HG02588 (cell line): ENCODE data around the gene NFIX.

ENCODE experiments used
- ATAC-seq: cut with Tn5 transposase; IDR thresholded peaks from one replicate; pipeline ENCODE4 v1.9.1; 2021; ENCODE audit warnings: mild to moderate bottlenecking, moderate library complexity; ENCODE audit not compliant: unreplicated experiment

NFIX gene

DNA sequence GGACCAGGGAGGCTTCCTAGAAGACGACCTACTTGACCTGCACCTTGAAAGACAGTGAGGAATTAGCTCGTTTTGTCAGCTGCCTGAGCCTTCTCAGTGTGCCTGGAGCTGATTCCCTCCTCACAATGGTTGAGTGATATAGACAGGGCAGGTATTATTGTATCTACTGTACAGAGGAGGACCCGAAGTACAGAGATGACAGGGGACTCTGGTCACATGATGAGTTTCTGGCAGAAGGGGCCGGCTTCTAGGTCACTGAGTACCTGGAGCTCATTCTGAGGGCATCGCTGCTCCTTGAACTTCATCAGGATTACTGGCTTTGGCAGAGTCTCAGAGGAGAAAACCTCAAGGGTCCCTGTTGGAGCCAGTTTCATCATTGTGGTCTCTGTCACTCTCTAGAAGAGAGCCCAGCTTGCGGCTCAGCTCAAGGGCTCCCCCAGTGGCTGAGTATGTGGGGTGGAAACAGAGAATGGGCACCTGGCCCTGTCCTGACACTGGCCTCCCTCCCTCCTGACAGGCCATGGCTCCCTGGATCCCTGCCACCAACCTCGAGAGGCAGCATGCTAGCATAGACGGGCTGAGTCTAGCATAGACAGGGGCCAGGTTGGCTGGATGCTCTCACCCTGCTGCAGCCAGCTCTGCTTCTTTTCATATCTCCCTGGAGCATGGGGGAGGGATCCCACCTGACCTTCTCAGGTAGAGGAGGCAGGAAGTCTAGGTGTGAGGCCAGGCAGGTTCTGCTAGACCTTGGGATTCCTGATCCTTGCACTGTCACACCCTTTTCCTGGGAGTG, 38.7 kb downstream of the NFIX start:
- ATAC-seq, result no peak

GRCh38 chr19:13034636-13035035, 39.4 kb downstream of the NFIX start:
- no peak for ATAC-seq

DNA sequence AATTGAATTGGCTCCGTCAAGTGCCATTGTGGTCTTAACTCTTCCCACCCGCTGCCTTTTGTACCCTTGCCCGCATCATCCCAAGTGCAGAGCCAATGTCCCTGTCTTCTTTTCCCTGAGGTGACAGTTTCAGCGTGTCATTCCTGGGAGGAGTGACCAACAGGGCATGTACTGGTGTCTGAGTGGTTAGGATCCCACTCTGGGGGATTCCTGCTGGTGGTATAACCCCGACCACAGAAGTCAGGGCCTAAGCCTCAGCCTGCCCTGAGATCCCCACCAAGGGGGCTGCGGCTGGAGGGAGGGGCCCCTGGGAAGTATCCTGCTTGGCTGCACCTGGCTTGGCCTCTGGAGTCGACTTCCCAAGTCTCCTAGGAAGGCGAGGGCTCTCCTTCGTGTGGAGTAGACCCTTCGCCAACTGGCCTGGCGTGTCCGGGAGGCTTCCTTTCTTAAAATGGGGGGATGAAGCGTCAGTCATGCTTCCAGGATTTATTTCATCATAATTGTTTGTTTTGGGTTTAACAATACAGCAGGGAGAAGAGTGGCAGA, 40.6 kb downstream of the NFIX start:
- no peak for ATAC-seq

- no peak for ATAC-seq
Observed at GRCh38 chr19:13036366-13036976, 41.2 kb downstream of the NFIX start.

- ATAC-seq, result no peak
Observed at GRCh38 chr19:13037161-13037560, 41.9 kb downstream of the NFIX start.

- ATAC-seq, result no peak
Observed at GRCh38 chr19:13037731-13038130, 42.5 kb downstream of the NFIX start.

DNA sequence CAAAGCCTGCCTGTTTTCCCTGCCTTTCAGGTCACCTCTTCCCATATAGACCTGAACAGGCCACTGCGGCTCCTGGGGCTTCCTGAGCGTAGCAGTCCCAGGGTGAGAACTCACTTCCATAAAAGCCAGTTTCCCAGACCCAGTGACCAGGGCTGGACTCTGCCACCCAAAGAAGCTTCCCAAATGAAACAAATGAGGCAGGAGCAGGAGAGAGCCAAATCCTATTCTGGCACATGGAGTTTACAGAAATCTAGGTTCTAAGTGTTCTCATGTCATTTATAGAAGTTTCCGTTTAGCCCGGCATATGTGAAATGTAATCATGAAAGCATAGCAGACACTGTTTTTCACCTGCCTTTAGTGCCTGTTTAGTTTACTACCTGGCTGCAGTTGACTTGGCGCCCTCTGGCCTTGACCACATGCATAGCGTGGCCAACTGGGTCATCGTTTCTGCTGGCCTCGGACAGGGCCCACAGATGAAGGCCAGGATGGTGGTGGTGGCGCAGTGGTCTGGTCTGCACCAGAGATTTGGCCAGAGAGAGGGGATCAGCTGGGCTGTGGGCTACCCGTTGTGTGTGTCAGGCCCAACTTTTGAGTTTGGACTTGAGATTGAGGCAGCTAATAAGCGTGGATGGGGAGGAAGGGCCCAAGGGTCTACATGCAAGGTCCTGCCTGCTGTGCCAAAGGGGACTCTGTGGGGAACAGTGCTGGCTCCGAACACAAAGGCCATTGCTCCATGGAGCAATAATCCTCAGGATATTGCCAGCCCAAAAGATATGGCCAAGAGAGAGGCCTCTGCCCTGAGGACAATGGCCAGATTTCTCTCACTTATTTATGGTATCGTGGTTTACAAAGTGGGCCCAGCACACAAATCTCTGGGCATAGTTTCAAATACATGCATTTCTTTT, 43.3 kb downstream of the NFIX start:
- no peak for ATAC-seq

DNA sequence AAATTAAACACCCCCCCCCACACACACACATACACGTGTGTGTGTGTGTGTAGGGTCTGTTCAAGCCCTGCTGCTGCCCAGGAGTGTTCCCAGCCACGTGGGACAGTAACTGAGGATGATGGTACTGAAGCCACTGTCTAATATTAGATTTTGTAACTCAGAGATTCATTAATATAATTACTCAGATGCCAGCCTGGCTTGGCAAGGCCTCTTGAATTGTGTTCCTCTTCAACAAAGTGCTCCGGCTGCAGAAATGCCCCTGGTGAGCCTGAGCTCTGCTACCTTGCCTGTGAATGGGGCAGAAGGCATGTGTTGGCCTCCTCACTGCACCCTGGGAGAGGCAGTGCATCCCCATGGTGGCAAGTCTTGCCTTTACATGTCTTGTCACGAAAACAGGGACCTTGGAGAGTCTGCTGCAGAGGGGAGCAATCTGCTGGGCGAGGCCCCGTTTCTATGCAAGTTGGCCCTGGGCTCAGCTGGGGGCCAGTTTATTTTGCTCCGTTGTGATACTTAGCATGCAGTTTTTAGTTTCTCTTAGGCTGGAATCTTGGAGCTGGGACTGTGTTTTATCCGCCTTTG, 44.0 kb downstream of the NFIX start:
- no peak for ATAC-seq

- ATAC-seq, result no peak
Observed at GRCh38 chr19:13040232-13040947, 45.1 kb downstream of the NFIX start.

- ATAC-seq, result no peak
Observed at GRCh38 chr19:13040948-13041292, 45.6 kb downstream of the NFIX start.

- ATAC-seq, result no peak
Observed at GRCh38 chr19:13042443-13043130, 47.3 kb downstream of the NFIX start.

DNA sequence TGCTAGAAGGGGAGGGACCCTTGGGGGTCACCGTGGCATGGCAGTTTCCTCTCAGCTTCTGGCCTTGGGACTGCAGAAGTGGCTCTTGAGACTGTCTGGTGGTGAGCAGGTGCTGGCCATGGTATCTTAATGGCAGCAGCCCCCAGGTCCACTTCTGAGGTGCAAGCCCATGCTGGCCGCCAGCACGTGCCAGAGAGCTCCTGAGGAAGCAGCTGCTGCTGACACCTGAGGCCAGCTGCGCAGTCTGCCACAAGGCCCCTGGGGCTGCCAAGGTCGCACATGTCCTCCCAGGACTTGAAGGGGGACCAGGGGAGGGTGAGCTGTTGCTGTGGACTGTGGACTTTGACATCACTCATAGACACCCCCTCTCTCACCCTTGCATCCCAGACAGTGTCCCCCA, 48.0 kb downstream of the NFIX start:
- ATAC-seq, result no peak

- ATAC-seq, result no peak
Observed at GRCh38 chr19:13044231-13044836, 49.1 kb downstream of the NFIX start.

GRCh38 chr19:13045812-13046211, 50.5 kb downstream of the NFIX start:
- no peak for ATAC-seq

- no peak for ATAC-seq
Observed at GRCh38 chr19:13047374-13047773, 52.1 kb downstream of the NFIX start.

- ATAC-seq, result no peak
Observed at GRCh38 chr19:13050274-13050673, 55.0 kb downstream of the NFIX start.

GRCh38 chr19:13051557-13052165, 56.4 kb downstream of the NFIX start:
- ATAC-seq, result no peak

GRCh38 chr19:13052447-13053175, 57.3 kb downstream of the NFIX start:
- no peak for ATAC-seq
